K562 (cell line): ENCODE data around the gene OAT. TPM values are rescaled to one million over a fixed set of nuclear protein-coding genes. Genes with fewer than 3 reads are reported as not detected.

Experiments
- DACH1 ChIP-seq: fragments of 450-650 bp; IDR thresholded peaks from 2 replicates; pipeline ENCODE4 v1.6.1; 2018; ENCODE audit not compliant: partially characterized antibody
- DPF2 ChIP-seq: fragments of 450-650 bp; IDR thresholded peaks from 2 replicates; pipeline ENCODE4 v1.6.1; 2016
- EHMT2 ChIP-seq: fragments of 450-650 bp; IDR thresholded peaks from 2 replicates; pipeline ENCODE4 v1.6.1; 2018; ENCODE audit warnings: antibody characterized with exemption
- HCFC1 ChIP-seq: IDR thresholded peaks from 2 replicates; pipeline ENCODE4 v1.6.1; 2012; ENCODE audit warnings: low read depth, low read length, improper control_type of control experiment
- HDAC1 ChIP-seq, 2 experiments: fragments of 450-650 bp; IDR thresholded peaks; 2 replicates each; pipeline ENCODE4 v1.6.1; 2016 to 2017; ENCODE audit warnings: inconsistent platforms in 1 of 2, mild to moderate bottlenecking in 1 of 2, moderate library complexity in 1 of 2
- KLF16 ChIP-seq: IDR thresholded peaks from 2 replicates; pipeline ENCODE4 v1.6.1; 2016; ENCODE audit warnings: antibody characterized with exemption
- MAFK ChIP-seq: IDR thresholded peaks from 2 replicates; pipeline ENCODE4 v1.6.1; 2011; ENCODE audit warnings: low read length, improper control_type of control experiment
- MBD2 ChIP-seq: sonication (generic); IDR thresholded peaks from 2 replicates; pipeline ENCODE4 v1.6.1; 2016; ENCODE audit warnings: low read depth, borderline replicate concordance
- MCM7 ChIP-seq, 2 experiments: fragments of 450-650 bp; IDR thresholded peaks; 2 replicates each; pipeline ENCODE4 v1.6.1; 2016 to 2018
- NCOR1 ChIP-seq: fragments of 450-650 bp; IDR thresholded peaks from 2 replicates; pipeline ENCODE4 v1.6.1; 2016; ENCODE audit warnings: mild to moderate bottlenecking, moderate library complexity
- POLR2H ChIP-seq: IDR thresholded peaks from 2 replicates; pipeline ENCODE4 v1.6.1; 2016; ENCODE audit warnings: missing genetic modification characterization, low read depth, mild to moderate bottlenecking, control low read depth, missing compliant biosample characterization, moderate library complexity
- RBM39 ChIP-seq: fragments of 200-400 bp; formaldehyde crosslinking; optimal IDR thresholded peaks from 2 replicates; pipeline ENCODE3; 2018; ENCODE audit warnings: low read depth, low read length
- RCOR1 ChIP-seq, 2 experiments: IDR thresholded peaks; 2 replicates each; pipeline ENCODE4 v1.6.1; 2012; ENCODE audit warnings: low read depth in 2 of 2, low read length in 2 of 2, borderline replicate concordance in 1 of 2, improper control_type of control experiment in 1 of 2
- RFX7 ChIP-seq: fragments of 250-450 bp; sonication (Bioruptor Pico); IDR thresholded peaks from 2 replicates; pipeline ENCODE4 v1.5.1; 2021; ENCODE audit warnings: mild to moderate bottlenecking
- SMAD2 ChIP-seq: fragments of 150-350 bp; IDR thresholded peaks from 2 replicates; pipeline ENCODE4 v1.6.1; 2014; ENCODE audit warnings: low read depth, mild to moderate bottlenecking, low read length
- SMARCA4 ChIP-seq: fragments of 450-650 bp; IDR thresholded peaks from 2 replicates; pipeline ENCODE4 v1.6.1; 2016
- SMARCC2 ChIP-seq: fragments of 450-650 bp; IDR thresholded peaks from 2 replicates; pipeline ENCODE4 v1.6.1; 2017; ENCODE audit warnings: antibody characterized with exemption, moderate library complexity, mild to moderate bottlenecking, low read depth
- TAL1 ChIP-seq: fragments of 450-650 bp; IDR thresholded peaks from 2 replicates; pipeline ENCODE4 v1.6.1; 2016; ENCODE audit warnings: mild to moderate bottlenecking
- TEAD4 ChIP-seq, 2 experiments: sonication (generic) in 1 of 2; formaldehyde crosslinking in 1 of 2; IDR thresholded peaks; 2 replicates each; pipeline versions ENCODE4 v1.6.1 to v1.8.0; 2012 to 2022; ENCODE audit warnings: borderline replicate concordance in 1 of 2, inconsistent platforms in 1 of 2, low read length in 1 of 2, mild to moderate bottlenecking in 1 of 2, missing genetic modification reagents in 1 of 2
- ZC3H8 ChIP-seq: fragments of 450-650 bp; IDR thresholded peaks from 2 replicates; pipeline ENCODE4 v1.6.1; 2017
- polyA plus RNA-seq, 8 experiments: library from polyadenylated mRNA; depleted of rRNA in 4 of 8; stranded (reverse) in 5 of 8; unstranded in 3 of 8; fragments of >200 nt; fragmentation: Nextera tagmentation in 2 of 8; fragmentation: Illumina TruSeq in 1 of 8; extraction: Ambion mirVana in 2 of 8; extraction: Trizol in 1 of 8; gene quantifications; 2 replicates each; pipeline versions ENCODE4 v1.2.1 to v1.2.3, GENCODE V29; 2011 to 2014; ENCODE audit warnings: inconsistent platforms in 1 of 8, missing spikeins in 1 of 8
- total RNA-seq, 7 experiments: library from RNA; depleted of rRNA in 6 of 7; stranded (reverse); fragments of >200 nt in 6 of 7; fragmentation: Illumina TruSeq in 2 of 7; extraction: Trizol in 2 of 7; gene quantifications; 2 replicates each; pipeline versions ENCODE4 v1.2.1 to v1.2.3, GENCODE V29; 2011 to 2021; ENCODE audit warnings: low replicate concordance in 1 of 7
- TF ChIP-seq, protein P1 (sequence below): IDR thresholded peaks from 2 replicates; pipeline ENCODE4 v1.6.1; 2016; ENCODE audit warnings: missing genetic modification characterization, missing compliant biosample characterization

The OAT gene
- total and polyA plus RNA-seq, 9 of the 15 experiments (the other 6 are each of a cell fraction or from before 2014, with no cell fraction given) = 100 to 312 (median 163) TPM

- no peak for TF ChIP-seq MAFK
- peak; percentile 54 for TF ChIP-seq TAL1
- no peak for TF ChIP-seq SMAD2
- peak in 1 of 2 experiments; percentile 57; a peak in 2 of 4 replicates for TF ChIP-seq RCOR1 (IDR thresholded peaks at IDR 0.05; ENCODE audit: borderline replicate concordance in 1 of 2, low read depth in 2 of 2, low read length in 2 of 2)
- TF ChIP-seq HCFC1 = no peak
- no peak for TF ChIP-seq DACH1
- no peak for TF ChIP-seq SMARCC2
- TF ChIP-seq MBD2 = no peak
- no peak for TF ChIP-seq HDAC1 (IDR thresholded peaks at IDR 0.05)
- no peak for TF ChIP-seq KLF16
- no peak for TF ChIP-seq POLR2H (tag)
- TF ChIP-seq DPF2 = peak; percentile 57; the same call in 1 of the 2 replicates
- TF ChIP-seq, protein P1, sequence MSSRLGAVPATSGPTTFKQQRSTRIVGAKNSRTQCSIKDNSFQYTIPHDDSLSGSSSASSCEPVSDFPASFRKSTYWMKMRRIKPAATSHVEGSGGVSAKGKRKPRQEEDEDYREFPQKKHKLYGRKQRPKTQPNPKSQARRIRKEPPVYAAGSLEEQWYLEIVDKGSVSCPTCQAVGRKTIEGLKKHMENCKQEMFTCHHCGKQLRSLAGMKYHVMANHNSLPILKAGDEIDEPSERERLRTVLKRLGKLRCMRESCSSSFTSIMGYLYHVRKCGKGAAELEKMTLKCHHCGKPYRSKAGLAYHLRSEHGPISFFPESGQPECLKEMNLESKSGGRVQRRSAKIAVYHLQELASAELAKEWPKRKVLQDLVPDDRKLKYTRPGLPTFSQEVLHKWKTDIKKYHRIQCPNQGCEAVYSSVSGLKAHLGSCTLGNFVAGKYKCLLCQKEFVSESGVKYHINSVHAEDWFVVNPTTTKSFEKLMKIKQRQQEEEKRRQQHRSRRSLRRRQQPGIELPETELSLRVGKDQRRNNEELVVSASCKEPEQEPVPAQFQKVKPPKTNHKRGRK (tag) = no peak
- TF ChIP-seq NCOR1 = peak; percentile 32; the same call in 1 of the 2 replicates
- no peak for TF ChIP-seq EHMT2
- TF ChIP-seq MCM7 (IDR thresholded peaks at IDR 0.05) = no peak
- 0 out of 2 replicates have a peak, but pooled peaks have one; percentile 20 for TF ChIP-seq SMARCA4
- TF ChIP-seq TEAD4 (IDR thresholded peaks at IDR 0.05; ENCODE audit: low read length) = peak; percentile 62
- no peak for TF ChIP-seq TEAD4 (CRISPR knock-in tag; IDR thresholded peaks at IDR 0.05; ENCODE audit: borderline replicate concordance)
- TF ChIP-seq RFX7 (CRISPR knock-in tag) = no peak
- TF ChIP-seq ZC3H8 = no peak
- TF ChIP-seq RBM39 = no peak
Observed at GRCh38 chr10:124423813-124424212, 5.1 kb upstream of the OAT start (continued).
